Activated T-cell treated with anti-CD3 and anti-CD28 coated beads, Interleukin-2, amount 50 U/mL, for 72 hours (primary cell): ENCODE measurements around the gene MAGEA10. TPM values are rescaled to one million over a fixed set of nuclear protein-coding genes. Genes with fewer than 3 reads are reported as not detected.
"Not testable (repeated sequence)": the region's sequence is repeated elsewhere in the genome, so short reads cannot be mapped to it uniquely, and the experiment has no call there.

Experiments used
- ATAC-seq, 2 donors: fragments of 150-1000 bp; cut with Tn5 transposase; replicated peaks in 1 of 2; 2 replicates each; pipeline ENCODE4 v1.10.0; 2021; ENCODE audit warnings: moderate library complexity in 2 of 2, mild to moderate bottlenecking in 1 of 2
- DNase-seq, 2 donors: peaks; one replicate each; pipeline ENCODE4 v3.0.0; 2021 to 2022; ENCODE audit warnings: mixed read lengths in 1 of 2
- H3K27ac Mint-ChIP-seq: one replicate; pipeline ENCODE4 v1.8.0; 2022; ENCODE audit warnings: mild to moderate bottlenecking, moderate library complexity, mixed read lengths
- H3K27me3 Mint-ChIP-seq: one replicate; pipeline ENCODE4 v1.8.0; 2022; ENCODE audit warnings: low read depth, mixed read lengths
- H3K36me3 Mint-ChIP-seq, 2 donors: one replicate each; pipeline ENCODE4 v1.8.0; 2022; ENCODE audit warnings: mixed read lengths in 2 of 2, mild to moderate bottlenecking in 1 of 2; ENCODE audit not compliant: insufficient read depth in 2 of 2
- H3K4me1 Mint-ChIP-seq: one replicate; pipeline ENCODE4 v1.8.0; 2022; ENCODE audit warnings: low read depth, mixed read lengths
- H3K4me3 Mint-ChIP-seq, 2 donors: one replicate each; pipeline ENCODE4 v1.8.0; 2022; ENCODE audit warnings: mild to moderate bottlenecking in 2 of 2, mixed read lengths in 2 of 2, moderate library complexity in 2 of 2
- H3K9me3 Mint-ChIP-seq, 2 donors: one replicate each; pipeline ENCODE4 v1.8.0; 2022; ENCODE audit warnings: mixed read lengths in 2 of 2
- total RNA-seq, 2 donors: library from RNA; stranded (reverse); gene quantifications; one replicate each; pipeline ENCODE4 v1.2.3, GENCODE V29; 2022

Gene MAGEA10
- total RNA-seq, 2 donors from 2014 or later = not detected

GRCh38 chrX:152137771-152138387 lies 498 bp downstream of the MAGEA10 start:
- Mint-ChIP-seq H3K27me3 (peaks cover 15% of the 10 kb centered on the region), H3K4me1 (no peaks in the 10 kb centered on the region), H3K9me3 (no peaks in the 10 kb centered on the region), H3K4me3 (no peak overlapping the region), H3K27ac (no peak overlapping the region), H3K36me3 (no peaks in the 10 kb centered on the region)
- ATAC-seq (no peak), DNase-seq (no peak)

DNA sequence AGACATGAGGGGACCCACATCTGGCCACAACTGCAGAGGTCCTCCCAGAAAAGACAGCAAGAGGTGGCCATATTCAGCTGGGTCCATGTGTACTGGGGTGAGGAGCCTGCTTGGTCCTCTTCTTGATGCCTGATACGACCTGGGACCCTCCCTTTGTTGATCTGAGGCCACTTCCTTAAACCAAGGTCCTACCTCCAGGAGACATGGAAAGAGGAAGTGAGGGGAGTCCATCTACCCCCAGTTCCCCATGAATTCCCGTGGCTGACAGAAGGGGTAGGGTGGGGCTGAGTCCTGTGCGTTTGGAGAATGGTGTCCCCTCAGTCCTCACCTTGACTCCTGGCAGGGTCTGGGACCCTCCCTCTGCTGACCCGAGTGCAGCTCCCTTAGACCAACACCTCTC lies 2.1 kb downstream of the MAGEA10 start:
- H3K4me1 Mint-ChIP-seq = no peaks in the 10 kb centered on the region
- no peaks in the 10 kb centered on the region for H3K9me3 Mint-ChIP-seq
- H3K4me3 Mint-ChIP-seq = no peak overlapping the region
- no peak for ATAC-seq
- H3K27ac Mint-ChIP-seq = no peak overlapping the region
- H3K27me3 Mint-ChIP-seq = peaks cover 22% of the 10 kb centered on the region
- H3K36me3 Mint-ChIP-seq = no peaks in the 10 kb centered on the region
- no peak for DNase-seq

DNA sequence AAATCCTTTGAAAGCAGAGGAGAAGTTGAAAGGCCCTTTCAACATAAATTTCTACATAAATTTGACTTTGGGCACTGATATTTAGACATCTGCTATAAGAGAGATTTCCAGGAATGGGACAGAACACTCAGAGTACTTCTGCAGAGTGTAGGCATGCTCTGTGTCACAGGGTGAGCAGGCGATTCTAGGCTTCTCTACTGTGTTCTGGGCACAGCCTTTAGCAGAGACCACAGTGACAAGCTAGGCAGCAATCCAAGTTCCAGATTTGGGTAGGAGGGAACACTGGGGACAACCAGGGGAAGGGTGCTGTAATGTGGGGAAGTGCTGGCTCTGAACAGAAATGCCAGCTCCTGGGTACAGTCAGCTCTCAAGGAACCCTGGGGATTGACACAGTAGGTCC lies 6.9 kb downstream of the MAGEA10 start:
- DNase-seq (no peak), ATAC-seq (no peak)
- Mint-ChIP-seq H3K9me3 (no peaks in the 10 kb centered on the region), H3K36me3 (no peaks in the 10 kb centered on the region), H3K27me3 (peaks cover 31% of the 10 kb centered on the region), H3K4me3 (no peak overlapping the region), H3K27ac (no peak overlapping the region), H3K4me1 (no peaks in the 10 kb centered on the region)

DNA sequence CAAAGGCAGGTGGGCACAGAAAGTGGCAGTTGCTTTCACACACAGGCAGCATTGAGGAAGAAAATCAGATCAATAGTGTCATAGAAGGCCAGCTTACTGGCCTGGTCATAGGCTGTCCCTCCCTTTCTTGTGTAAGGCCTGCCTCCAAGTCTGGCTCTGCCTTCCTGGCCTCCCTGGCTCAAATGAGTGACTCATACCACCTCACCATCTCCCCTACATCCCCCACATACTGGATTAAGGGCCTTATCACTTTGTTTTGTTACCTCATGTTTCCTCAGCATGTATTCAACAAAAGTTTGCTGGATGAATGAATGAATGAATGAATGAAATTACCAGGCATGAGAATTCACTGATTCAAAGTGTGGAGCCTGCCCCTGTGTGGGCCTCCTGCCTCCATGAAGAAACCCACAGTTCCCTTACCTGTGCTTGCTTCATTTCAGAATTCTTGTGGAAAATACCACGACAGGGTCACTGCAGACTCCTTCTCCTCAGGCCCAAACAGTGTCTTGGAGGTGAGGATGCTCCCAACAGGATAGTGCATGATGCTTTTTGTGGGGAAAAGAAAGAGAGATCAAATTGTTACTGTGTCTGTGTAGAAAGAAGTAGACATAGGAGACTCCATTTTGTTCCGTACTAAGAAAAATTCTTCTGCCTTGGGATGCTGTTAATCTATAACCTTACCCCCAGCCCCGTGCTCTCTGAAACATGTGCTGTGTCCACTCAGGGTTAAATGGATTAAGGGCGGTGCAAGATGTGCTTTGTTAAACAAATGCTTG lies 9.1 kb downstream of the MAGEA10 start:
- not testable (repeated sequence) for ATAC-seq, DNase-seq, H3K4me3 Mint-ChIP-seq, H3K27ac Mint-ChIP-seq, H3K4me1 Mint-ChIP-seq, H3K9me3 Mint-ChIP-seq, H3K36me3 Mint-ChIP-seq
- peaks cover 19% of the 10 kb centered on the region for H3K27me3 Mint-ChIP-seq

- H3K4me3 Mint-ChIP-seq = no peak overlapping the region
- peaks cover 6% of the 10 kb centered on the region for H3K27me3 Mint-ChIP-seq
- no peaks in the 10 kb centered on the region for H3K4me1 Mint-ChIP-seq
- H3K36me3 Mint-ChIP-seq = no peaks in the 10 kb centered on the region
- ATAC-seq (no peak), DNase-seq (no peak)
- no peaks in the 10 kb centered on the region for H3K9me3 Mint-ChIP-seq
- no peak overlapping the region for H3K27ac Mint-ChIP-seq
Measured at GRCh38 chrX:152117305-152117704, 21.1 kb downstream of the MAGEA10 start.

GRCh38 chrX:152108527-152108926 lies 29.9 kb downstream of the MAGEA10 start:
- Mint-ChIP-seq H3K27me3 (peaks cover 16% of the 10 kb centered on the region), H3K36me3 (no peaks in the 10 kb centered on the region), H3K4me1 (no peaks in the 10 kb centered on the region), H3K4me3 (no peak overlapping the region), H3K27ac (no peak overlapping the region), H3K9me3 (no peaks in the 10 kb centered on the region)
- DNase-seq (no peak), ATAC-seq (no peak)

DNA sequence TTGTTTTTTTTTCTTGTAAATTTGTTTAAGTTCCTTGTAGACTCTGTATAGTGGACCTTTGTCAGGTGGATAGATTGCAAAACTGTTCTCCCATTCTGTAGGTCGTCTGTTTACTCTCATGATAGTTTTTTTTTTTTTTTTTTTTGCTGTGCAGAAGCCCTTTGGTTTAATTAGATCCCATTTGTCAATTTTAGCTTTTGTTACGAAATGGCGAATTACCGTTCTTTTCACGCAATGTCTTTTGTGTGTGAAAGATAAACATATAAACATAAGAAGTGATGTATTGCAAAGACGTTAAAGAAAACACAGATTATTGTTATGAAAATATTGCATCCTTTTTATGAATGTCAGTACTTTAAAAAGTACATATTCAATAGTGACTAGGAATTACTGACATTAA lies 34.5 kb downstream of the MAGEA10 start:
- no peak overlapping the region for H3K4me3 Mint-ChIP-seq
- H3K4me1 Mint-ChIP-seq = no peaks in the 10 kb centered on the region
- no peaks in the 10 kb centered on the region for H3K9me3 Mint-ChIP-seq
- H3K27me3 Mint-ChIP-seq = peaks cover 20% of the 10 kb centered on the region
- DNase-seq (no peak), ATAC-seq (no peak)
- H3K36me3 Mint-ChIP-seq = no peaks in the 10 kb centered on the region
- H3K27ac Mint-ChIP-seq = no peak overlapping the region

GRCh38 chrX:152086141-152086540 lies 52.2 kb downstream of the MAGEA10 start:
- Mint-ChIP-seq H3K4me1 (no peaks in the 10 kb centered on the region), H3K27ac (no peak overlapping the region), H3K36me3 (no peaks in the 10 kb centered on the region), H3K27me3 (peaks cover 12% of the 10 kb centered on the region), H3K4me3 (no peak overlapping the region), H3K9me3 (no peaks in the 10 kb centered on the region)
- no peak for DNase-seq
- ATAC-seq = no peak

Other genes with a start within 250 kb of the MAGEA10 start
- gene MAGEA4, start 225.7 kb downstream of the MAGEA10 start, total RNA-seq = not detected
- gene GABRE, start 163.9 kb downstream of the MAGEA10 start, total RNA-seq = not detected